Endothelial cell of umbilical vein (primary cell): ENCODE measurements around the gene ZCCHC9.

ENCODE experiments used
- CTCF ChIP-seq, 2 donors: IDR thresholded peaks; 1 replicate in 1 of 2; 2 replicates in 1 of 2; pipeline ENCODE4 v1.5.1; 2011; ENCODE audit warnings: low read length in 2 of 2, mild to moderate bottlenecking in 2 of 2, moderate library complexity in 2 of 2, control low read depth in 1 of 2, inconsistent platforms in 1 of 2, low read depth in 1 of 2; ENCODE audit not compliant: insufficient read depth in 1 of 2; ENCODE audit errors: extremely low read depth in 1 of 2
- MAX ChIP-seq: IDR thresholded peaks from 2 replicates; pipeline ENCODE4 v1.6.1; 2011; ENCODE audit not compliant: insufficient read depth, insufficient read length
- POLR2AphosphoS5 ChIP-seq: IDR thresholded peaks from 2 replicates; pipeline ENCODE4 v1.6.1; 2012; ENCODE audit warnings: low read depth, mild to moderate bottlenecking, control low read depth, low read length, moderate library complexity; ENCODE audit not compliant: insufficient read depth

- no peak for TF ChIP-seq CTCF (IDR thresholded peaks at IDR 0.05; ENCODE audit: extremely low read depth in 1 of 2, insufficient read depth in 1 of 2, low read depth in 1 of 2, low read length in 2 of 2)
- TF ChIP-seq POLR2AphosphoS5: no peak
- TF ChIP-seq MAX: no peak
Measured at GRCh38 chr5:81353189-81353588, 51.8 kb downstream of the ZCCHC9 start.
